HG02623 (cell line): ENCODE results near the gene SPSB3.

ENCODE experiments used
- ATAC-seq: cut with Tn5 transposase; IDR thresholded peaks from one replicate; pipeline ENCODE4 v1.9.1; 2021; ENCODE audit warnings: moderate library complexity; ENCODE audit not compliant: unreplicated experiment

SPSB3 gene

DNA sequence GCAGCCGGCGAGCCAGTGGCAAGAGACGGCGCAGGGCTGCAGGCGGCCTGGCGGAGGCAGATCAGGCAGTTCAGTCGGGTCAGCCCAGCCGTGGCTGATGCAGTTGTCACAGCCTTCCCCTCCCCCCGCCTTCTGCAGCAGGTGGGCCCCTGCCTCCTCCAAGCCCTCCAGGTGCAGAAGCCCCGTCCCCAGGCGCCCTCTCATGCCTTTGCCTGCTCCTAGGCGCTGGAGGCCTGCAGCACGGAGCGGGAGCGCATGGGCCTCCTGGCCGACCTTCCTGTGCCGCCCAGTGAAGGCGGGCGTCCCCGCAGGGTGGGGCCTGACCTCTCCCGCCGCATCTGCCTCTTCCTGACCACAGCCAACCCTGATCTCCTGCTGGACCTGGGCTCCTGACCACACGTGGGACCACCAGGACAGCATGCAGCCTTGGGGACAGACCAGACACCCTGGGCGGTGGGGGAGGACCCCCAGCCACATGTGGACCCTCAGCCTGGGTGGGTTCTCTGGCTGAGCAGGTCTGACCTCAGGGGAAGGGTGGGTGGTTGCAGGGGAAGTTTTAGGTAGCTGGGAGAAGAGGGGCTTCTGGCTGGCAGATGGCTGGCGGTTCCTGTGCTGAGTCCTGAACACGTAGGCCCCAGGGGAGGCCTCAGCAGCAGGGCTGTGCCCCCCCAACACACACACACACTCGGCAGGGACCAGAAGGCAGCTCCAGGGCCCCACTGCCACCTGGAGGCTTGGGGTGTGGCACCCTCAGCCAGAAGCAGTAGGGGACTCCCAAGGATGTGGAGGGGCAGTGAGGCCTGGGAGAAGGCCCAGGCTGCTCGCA is 6.3 kb downstream of the SPSB3 start:
- ATAC-seq: no peak

- ATAC-seq: no peak
These were observed 7.1 kb downstream of the SPSB3 start for GRCh38 chr16:1775006-1775845.

GRCh38 chr16:1774448-1774780 is 8.0 kb downstream of the SPSB3 start:
- no peak for ATAC-seq

DNA sequence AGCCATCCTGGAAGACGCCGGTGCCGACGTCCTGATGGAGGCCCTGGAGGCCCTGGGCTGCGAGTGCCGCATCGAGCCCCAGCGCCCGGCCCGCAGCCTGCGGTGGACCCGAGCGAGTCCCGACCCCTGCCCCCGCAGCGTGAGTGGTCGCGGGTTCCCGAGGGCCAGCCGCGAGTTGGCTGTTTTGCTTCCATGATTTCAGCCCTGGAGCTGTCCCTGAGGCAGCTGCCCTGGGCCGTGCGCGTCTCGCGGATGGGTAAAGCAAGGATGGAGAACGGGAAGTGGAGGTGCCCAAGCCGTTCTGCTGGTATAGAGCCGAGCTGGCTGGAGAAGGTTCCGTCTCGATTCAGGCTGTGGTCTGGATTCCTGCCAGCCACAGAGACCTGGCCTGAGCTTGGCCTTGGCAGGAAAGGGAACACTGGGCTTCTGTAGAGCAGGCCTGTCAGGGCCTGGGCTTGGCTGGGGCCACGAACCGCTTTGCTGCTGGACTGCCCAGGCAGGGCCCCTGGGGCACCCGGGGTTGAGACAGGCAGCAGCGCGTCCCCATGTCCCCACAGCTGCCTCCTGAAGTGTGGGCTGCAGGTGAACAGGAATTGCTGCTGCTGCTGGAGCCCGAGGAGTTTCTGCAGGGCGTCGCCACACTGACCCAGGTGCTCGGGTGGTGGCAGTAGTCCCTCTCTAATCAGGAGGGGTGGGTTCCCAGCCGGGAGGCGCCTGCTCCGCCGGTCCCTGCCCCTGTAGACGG is 8.5 kb downstream of the SPSB3 start:
- ATAC-seq: no peak

DNA sequence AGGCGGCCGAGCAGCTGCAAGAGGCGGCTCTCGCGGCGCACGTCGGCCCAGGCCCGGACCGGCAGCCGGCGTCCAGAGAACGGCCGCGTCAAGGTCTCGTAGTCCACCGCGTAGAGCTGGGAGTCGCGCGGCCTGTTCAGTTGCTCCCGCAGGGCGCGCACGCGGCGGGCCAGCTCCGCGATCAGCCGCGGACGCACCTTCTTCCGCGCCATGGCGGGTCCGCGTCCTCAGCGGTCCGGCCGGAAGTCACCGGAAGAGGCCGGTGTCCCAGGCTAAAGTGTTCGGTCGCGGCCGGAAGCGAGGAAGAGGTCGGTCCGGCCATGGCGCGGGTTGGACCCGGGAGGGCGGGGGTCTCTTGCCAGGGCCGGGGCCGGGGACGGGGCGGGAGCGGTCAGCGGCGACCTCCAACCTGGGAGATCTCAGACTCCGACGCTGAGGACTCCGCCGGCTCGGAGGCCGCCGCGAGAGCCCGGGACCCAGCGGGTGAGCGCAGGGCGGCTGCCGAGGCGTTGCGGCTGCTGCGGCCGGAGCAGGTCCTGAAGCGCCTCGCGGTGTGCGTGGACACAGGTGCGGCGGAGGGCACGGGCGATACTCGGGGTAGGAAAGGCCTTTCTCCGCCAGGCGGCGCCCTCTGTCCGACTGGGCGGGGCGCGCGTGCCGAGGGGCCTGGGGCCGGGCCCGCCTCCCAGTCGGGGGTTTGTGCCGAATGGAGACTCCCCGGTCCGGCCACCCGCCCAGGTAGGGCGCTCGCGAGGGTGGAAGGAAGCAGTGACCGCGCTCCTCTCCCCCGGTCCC is 9.3 kb downstream of the SPSB3 start, which contains the start of gene MRPS34:
TSS of gene MRPS34 (minus strand) at position 227 of the 795 bp plus-strand sequence. CDS start at position 212, 15 bp downstream.
- peak; percentile 43 for ATAC-seq

DNA sequence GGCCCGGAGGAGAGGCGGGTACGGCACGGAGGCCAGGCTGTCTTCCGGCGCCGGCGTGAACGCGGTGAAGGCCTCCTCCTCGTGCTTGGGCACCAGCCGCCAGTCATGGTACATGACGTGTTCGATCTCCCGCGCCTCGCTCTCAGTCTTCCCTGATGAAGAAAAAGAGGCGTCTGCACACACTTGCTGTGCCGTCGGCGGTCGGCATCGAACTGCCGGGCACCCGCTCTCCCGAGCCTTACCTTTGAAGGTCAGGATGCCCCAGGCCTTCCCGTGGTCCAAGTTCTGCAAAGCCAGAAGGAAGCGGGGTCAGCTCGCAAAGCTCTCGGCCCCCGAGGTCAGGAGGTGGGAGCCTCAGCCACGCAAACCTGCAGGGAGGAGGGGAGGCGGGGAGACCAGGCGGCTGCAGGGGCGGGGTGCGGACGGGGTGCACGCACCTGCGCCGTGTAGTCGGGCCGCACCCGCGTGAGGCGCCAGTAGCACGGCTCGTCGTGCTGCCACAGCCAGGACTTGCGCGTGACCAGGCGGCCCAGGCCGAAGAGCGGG is 9.9 kb downstream of the SPSB3 start, which contains the start of gene EME2:
TSS of gene EME2 (plus strand) at position 449 of the 546 bp plus-strand sequence. CDS start 418 bp downstream, outside the sequence.
- peak; percentile 12 for ATAC-seq

- ATAC-seq: no peak
These were observed 10.5 kb downstream of the SPSB3 start for GRCh38 chr16:1771864-1772361.

GRCh38 chr16:1771188-1771863 is 11.0 kb downstream of the SPSB3 start, which contains the start of gene NME3:
Gene NME3, minus strand, starts transcription at chr16:1771543. Its CDS starts 9 bp downstream, at chr16:1771534.
- ATAC-seq: no peak

GRCh38 chr16:1770328-1771187 is 11.8 kb downstream of the SPSB3 start:
- no peak for ATAC-seq

DNA sequence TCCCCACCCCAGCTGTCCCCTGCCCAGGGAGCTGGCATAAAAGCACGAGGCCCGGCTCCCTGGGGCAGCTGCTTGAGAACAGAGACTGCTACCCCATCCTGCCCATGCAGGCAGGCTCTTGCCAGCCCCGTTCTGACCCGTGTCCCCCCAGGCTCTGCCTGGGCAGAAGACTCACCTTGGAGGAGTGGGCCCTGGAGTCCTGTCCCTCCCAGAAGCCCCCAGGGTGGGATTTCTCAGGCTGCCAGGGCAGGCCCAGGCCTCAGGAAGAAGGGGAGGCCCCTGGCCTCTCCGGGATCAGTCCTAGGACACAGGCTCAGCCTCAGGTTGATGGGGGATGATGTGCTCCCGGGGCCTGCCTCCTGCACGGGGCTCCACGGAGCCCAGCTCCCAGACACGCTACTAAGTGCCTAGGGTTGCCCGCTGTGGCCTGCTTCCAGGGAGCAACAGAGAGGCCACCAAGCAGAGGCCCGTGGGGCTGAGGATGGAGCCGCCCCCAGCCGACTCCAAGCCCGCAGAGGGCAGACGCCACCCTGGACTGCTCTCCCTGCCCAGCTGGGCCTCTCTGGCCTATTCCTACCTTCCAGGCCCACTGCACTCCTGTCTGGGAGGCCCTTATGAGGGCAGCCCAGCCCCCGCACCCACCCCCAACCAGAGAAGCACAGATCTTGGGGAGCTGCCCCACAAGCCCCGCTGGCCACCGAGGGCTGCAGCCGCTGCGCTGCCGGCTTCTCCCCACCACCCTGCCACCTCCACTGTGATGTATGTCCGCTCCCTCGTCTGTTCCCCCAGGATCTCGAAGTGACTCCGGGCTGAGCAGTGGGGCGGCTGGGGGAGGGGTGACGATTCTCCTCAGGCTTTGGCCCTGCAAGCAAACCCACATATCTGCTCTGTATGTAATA is 12.7 kb downstream of the SPSB3 start:
- no peak for ATAC-seq

DNA sequence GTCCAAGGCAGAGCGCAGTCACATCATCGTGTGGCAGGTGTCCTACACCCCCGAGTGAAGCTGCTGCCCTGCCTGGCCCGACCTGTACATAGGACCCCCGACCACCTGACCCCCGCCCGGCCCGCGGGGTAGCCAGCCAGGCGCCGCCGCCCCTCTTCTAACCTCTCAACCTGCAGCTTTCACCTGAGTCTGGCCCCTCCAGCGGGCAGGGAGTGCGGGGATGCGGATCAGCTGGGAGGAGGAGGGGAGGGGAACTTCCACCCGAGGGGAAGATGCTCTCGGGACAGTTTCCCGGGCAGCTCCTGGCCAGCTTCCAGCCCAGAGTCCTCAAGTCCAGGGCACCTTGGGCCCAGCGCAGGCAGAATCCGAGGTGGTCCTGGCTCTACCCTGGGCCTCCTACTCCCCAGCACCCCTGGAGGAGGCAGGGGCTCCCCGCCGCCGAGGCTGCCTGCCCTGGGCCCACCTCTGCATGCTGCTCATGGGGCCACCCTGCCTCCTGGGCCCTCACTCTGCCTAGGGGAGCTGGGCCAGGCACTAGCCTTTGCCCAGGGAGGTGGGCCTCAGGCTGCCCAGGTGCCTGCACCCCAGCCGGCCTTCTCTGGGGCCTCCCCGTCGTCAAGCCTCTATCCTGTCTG is 13.5 kb downstream of the SPSB3 start:
- ATAC-seq: no peak

DNA sequence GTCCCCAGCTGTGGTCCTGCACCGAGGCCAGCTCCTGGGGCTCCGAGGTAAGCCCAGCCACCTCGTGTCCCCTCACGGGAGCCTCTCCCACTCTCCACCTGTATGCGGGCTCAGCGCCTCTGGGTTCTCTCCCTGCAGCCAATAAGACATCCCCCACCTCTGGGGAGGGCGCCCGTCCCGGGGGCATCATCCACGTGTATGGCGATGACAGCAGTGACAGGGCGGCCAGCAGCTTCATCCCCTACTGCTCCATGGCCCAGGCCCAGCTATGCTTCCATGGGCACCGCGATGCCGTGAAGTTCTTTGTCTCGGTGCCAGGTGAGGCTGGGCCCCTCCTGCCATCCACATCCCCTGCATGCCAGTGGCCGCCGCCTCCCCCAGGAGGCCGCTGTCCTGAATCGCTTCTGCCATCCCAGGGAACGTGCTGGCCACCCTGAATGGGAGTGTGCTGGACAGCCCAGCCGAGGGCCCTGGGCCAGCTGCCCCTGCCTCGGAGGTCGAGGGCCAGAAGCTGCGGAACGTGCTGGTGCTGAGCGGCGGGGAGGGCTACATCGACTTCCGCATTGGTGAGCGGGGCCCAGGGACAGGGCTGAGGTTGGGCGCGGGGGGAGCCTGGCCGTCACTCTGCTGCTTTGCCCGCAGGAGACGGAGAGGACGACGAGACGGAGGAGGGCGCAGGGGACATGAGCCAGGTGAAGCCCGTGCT is 14.2 kb downstream of the SPSB3 start:
- no peak for ATAC-seq

- no peak for ATAC-seq
These were observed 15.0 kb downstream of the SPSB3 start for GRCh38 chr16:1767116-1767994.

GRCh38 chr16:1766701-1767100 is 15.7 kb downstream of the SPSB3 start:
- no peak for ATAC-seq

DNA sequence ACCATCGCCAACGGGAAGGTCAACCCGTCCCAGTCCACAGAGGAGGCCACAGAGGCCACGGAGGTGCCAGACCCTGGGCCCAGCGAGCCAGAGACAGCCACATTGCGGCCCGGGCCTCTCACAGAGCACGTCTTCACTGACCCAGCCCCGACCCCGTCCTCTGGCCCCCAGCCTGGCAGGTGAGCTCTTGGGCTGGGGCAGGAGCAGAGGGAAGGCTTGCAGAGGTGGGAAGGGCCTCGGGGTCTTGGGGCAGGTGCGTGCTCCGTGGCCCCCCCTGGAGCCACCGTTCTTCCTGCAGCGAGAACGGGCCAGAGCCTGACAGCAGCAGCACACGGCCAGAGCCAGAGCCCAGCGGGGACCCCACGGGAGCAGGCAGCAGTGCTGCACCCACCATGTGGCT is 16.1 kb downstream of the SPSB3 start:
- no peak for ATAC-seq
